Choroid plexus epithelial cell (primary cell): ENCODE measurements around the gene KCNQ1.

Source experiments
- DNase-seq: peaks from one replicate; pipeline ENCODE4 v3.0.0-alpha.2; 2010; ENCODE audit warnings: low read depth
- H3K4me3 ChIP-seq: 2 replicates; pipeline ENCODE4 v1.5.1; 2011; ENCODE audit warnings: low read depth, mild to moderate bottlenecking, control low read depth, low read length, moderate library complexity
- TF ChIP-seq, protein P1 (sequence below): conservative IDR thresholded peaks from 2 replicates; pipeline ENCODE4 v1.5.1; 2011; ENCODE audit warnings: low read depth, mild to moderate bottlenecking, control low read depth, inconsistent platforms, low read length, moderate library complexity

Gene KCNQ1

DNA sequence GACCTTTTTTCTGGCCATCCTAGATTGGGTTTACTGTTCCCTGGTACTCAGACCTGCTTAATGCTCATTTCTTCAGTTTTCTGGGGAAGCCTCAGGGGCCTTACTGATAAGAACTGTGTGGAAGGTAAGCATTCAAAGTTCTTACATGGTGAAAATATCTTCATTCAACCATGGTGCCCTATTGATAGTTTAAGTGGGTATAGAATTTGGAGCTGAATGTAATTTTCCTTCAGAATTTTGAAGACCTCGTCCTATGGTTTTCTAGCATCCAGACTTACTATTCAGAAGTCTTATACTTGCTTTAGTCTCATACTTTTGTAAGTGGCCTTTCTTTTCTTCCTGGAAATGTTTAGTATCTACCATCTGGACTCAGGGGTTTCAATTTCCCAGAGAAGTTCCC lies 365.0 kb downstream of the KCNQ1 start:
- H3K4me3 ChIP-seq: no peak overlapping the region
- no peak for DNase-seq
- TF ChIP-seq, protein P1, sequence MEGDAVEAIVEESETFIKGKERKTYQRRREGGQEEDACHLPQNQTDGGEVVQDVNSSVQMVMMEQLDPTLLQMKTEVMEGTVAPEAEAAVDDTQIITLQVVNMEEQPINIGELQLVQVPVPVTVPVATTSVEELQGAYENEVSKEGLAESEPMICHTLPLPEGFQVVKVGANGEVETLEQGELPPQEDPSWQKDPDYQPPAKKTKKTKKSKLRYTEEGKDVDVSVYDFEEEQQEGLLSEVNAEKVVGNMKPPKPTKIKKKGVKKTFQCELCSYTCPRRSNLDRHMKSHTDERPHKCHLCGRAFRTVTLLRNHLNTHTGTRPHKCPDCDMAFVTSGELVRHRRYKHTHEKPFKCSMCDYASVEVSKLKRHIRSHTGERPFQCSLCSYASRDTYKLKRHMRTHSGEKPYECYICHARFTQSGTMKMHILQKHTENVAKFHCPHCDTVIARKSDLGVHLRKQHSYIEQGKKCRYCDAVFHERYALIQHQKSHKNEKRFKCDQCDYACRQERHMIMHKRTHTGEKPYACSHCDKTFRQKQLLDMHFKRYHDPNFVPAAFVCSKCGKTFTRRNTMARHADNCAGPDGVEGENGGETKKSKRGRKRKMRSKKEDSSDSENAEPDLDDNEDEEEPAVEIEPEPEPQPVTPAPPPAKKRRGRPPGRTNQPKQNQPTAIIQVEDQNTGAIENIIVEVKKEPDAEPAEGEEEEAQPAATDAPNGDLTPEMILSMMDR: no peak

DNA sequence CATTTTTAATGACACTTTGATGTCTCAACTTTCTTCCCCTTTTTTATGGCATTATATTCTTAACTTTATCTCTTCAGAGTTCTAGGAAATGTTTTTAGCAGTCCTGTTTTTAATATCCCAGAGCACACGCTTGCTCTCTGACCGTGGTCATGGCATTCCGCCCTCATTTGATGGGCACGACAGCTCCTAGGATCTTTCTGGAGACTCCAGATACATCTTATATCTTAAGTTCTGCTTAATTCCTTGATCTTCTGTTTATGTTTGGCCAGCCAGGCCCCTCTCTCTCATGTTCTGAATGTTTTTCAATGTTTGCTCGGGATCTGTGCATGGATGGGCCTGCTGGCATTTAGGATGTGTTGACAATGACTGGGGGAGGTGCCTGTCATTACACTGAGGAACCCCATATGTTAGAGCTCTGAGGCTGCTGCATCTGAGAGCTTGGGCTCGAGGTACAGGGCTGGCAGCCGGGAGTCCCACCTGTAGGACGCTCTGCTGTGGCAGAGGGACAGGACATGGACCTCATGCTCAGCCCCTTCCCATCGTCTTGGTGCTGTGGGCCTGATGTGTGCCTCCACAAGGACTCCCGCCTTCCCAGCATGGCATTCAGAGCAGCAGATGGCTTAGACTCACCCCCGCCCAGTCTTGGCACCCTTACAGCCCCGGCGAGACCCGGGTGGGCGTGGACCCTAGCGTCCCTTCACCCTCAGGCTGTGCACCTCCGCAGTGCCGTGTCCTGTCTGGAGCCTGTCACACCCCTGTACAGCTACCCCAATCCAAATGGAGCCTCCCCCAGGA lies 365.8 kb downstream of the KCNQ1 start:
- no peak for DNase-seq
- no peak overlapping the region for H3K4me3 ChIP-seq
- TF ChIP-seq, protein P1: no peak

DNA sequence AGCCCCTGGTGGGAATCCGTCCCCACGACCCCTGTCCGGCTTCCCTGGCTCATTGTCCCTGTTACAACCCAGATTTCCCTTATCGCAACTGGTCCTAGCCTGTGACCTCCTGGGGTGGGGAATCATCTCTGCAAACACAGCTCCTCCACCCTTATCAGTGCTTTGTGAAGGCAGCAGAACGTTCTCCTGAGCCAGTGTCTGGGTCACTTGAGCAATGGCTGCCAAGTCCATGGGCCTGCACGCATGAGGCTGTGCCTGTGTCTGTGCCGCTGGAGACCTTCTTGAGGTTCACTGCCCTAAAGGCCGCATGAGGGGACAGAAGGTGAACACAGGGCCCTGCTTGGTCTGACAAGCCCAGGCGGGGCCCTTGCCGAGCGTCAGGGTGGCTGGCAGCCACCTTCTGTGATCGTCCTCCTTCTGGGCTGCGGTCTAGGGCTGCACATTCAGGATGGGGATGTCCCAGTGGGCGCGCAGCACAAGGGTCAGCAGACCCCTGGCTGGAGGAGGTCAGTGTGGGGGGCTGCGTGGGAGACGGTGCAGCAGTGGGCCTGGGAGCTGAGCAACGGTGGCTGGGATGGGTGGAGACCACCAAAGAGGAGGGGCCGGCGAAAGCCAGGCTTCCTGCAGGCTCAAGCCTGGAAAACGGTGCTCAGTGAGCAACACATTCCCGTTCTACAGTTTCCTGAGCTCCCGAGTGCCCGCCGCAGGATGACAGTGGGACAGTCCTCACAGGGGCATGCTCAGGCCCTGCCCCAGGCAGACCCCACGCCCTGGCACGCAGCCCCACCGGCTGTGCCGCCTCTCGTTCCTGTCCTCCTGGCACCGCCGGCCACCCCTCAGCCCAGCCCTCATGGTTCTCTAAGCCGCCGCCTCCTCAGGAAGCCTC lies 366.6 kb downstream of the KCNQ1 start:
- TF ChIP-seq, protein P1: no peak
- no peak overlapping the region for H3K4me3 ChIP-seq
- no peak for DNase-seq

DNA sequence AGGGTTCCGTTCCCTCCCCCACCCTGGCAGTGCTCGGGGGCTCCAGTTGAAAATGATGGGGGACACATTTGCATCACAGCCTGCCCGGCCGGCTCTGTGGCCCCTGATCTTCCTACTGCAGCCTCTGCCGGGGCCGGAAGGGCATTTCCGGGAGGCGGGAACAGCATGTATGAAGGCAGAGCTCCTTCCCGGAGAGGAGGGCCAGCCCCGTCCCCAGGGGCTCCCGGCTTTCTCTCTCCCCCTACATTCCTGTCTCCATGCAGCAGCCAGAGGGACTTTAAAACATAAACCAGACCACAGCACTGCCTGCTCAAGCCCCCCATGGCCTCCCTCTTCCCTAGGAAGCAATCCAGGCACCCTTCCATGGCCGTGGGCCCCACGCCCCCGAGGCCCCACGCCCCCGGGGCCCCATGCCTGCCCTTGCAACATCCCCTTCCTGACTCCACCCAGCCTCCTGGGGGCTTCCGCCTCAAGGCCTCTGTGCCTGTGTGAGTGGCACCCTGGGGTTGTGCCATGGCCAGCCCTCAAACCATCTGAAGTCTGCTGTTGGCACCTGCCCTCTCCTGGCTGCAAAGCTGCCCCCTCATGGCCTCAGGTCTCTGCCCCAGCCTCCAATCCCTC lies 367.7 kb downstream of the KCNQ1 start:
- peak; percentile 45 for DNase-seq
- H3K4me3 ChIP-seq: peak overlapping the region; percentile 30
- TF ChIP-seq, protein P1: no peak

DNA sequence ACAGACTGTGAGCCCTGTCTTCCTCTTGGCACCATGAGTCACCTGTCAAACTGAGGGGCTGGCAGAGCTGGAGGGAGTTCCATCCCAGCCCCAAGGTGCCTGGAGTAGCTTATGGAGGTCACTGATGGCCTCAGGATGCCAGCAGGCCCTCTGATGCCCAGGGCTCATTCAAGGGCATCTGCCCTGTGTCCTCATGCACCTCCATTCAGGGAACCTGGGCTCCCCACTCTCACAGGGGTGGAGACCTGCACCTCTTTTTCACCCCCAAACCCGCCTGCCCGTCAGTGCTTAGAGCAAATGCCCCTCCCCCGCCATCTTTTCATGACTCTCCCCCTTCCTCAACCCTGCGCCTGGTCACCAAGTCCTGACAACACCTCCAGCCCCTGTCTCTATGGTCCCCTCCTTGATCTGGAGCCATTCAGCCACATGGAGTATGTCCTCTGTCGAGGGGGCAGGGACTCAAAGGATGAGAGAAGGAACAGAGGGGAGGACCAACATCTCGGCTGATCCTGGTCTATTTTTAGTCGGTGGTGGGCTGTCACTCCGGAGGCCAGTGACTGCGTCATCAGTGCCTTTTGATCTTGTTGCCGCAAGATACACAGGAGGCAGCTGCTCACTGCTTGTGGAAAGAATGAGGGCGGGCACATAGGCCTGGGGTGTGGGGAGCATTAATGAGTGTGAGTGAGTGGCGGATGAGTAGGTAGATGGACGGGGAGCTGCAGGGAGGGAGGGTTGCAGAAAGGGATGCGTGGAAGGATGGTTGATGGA lies 368.5 kb downstream of the KCNQ1 start:
- TF ChIP-seq, protein P1: no peak
- no peak overlapping the region for H3K4me3 ChIP-seq
- peak; percentile 71 for DNase-seq

DNA sequence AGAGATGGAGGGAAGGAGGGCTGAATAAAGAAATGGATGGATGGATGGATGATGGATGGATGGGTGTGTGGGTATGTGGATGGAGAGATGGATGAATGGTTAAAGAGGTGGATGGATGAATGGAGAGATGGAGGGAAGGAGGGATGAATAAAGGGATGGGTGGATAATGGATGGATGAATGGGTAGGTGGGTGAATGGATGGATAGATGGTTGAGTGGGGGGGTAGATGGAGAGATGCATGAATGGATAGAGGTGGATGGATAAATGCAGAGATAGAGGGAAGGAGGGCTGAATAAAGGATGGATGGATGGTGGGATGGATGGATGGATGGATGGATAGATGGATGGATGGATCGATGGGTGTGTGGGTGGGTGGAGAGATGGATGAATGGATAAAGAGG lies 369.2 kb downstream of the KCNQ1 start:
- H3K4me3 ChIP-seq: no peak overlapping the region
- TF ChIP-seq, protein P1: no peak
- no peak for DNase-seq
